ENCODE measurements around the gene DYNLRB1. TPM values are rescaled to one million over a fixed set of nuclear protein-coding genes. Genes with fewer than 3 reads are reported as not detected.

DYNLRB1 gene
- total and polyA plus RNA-seq, 2 of the 13 experiments (the other 11 are each of a cell fraction or from before 2014, with no cell fraction given): 140 to 244 TPM

GRCh38 chr20:34546751-34547181, 30.5 kb downstream of the DYNLRB1 start:
- POLR2A ChIA-PET: no interaction called here
- intact Hi-C loops (cut with micrococcal nuclease; ENCODE audit: unreplicated experiment): no loop called here
- in situ Hi-C loops (cut with HindIII; ENCODE audit: extremely low pct_ligation_motif_present, low pct_unique_long_range_greater_than_20kb): no loop called here
- no peak overlapping the region for H2AFZ ChIP-seq (ENCODE audit: low read length)
- peaks cover 29% of the 10 kb centered on the region for H3K4me1 ChIP-seq (ENCODE audit: insufficient read depth, low read length)
- no peak overlapping the region for H3K4me2 ChIP-seq (ENCODE audit: low read depth, low read length)
- no peak for FAIRE-seq
- H3K79me2 ChIP-seq (ENCODE audit: insufficient read depth, low read length): no peaks in the 10 kb centered on the region
- DNase-seq (ENCODE audit: low spot score): no peak
- H3K9ac ChIP-seq (ENCODE audit: insufficient read depth, low read depth, low read length): no peak overlapping the region
- no peak; the same call in 2 of the 3 replicates for ATAC-seq
- no peak overlapping the region for H3K27ac ChIP-seq (ENCODE audit: extremely low read length, insufficient read depth, low read length)
- WGBS (ENCODE audit: low lambda C conversion rate): 89% methylated on average over 11 of the region's 11 CpGs
- no peaks in the 10 kb centered on the region for H3K27me3 ChIP-seq (ENCODE audit: control insufficient read depth in 1 of 2, insufficient read depth in 2 of 2, low read length in 2 of 2)
- no peaks in the 10 kb centered on the region for H4K20me1 ChIP-seq (ENCODE audit: insufficient read depth, low read length)
- no peaks in the 10 kb centered on the region for H3K9me3 ChIP-seq (ENCODE audit: low read length)
- H3K4me3 ChIP-seq (replicated peaks in 1 of 3; ENCODE audit: insufficient read depth in 1 of 3, low read depth in 2 of 3, low read length in 3 of 3): no peak overlapping the region
- no peak for TF ChIP-seq ZBTB20 (CRISPR knock-in tag; IDR thresholded peaks at IDR 0.05; ENCODE audit: borderline replicate concordance, low read depth)
- peak; percentile 47 for TF ChIP-seq ZNF883 (CRISPR knock-in tag; IDR thresholded peaks at IDR 0.05; ENCODE audit: not compliant biosample characterization)
- TF ChIP-seq ZNF816 (CRISPR knock-in tag; IDR thresholded peaks at IDR 0.05; ENCODE audit: borderline replicate concordance): no peak
- no peak for TF ChIP-seq RXRA (CRISPR knock-in tag; IDR thresholded peaks at IDR 0.05)
- TF ChIP-seq CBX1 (IDR thresholded peaks at IDR 0.05; ENCODE audit: low read depth): no peak
- TF ChIP-seq PRDM10 (CRISPR knock-in tag; IDR thresholded peaks at IDR 0.05; ENCODE audit: low read depth): no peak
- TF ChIP-seq STAT5B (CRISPR knock-in tag; IDR thresholded peaks at IDR 0.05): no peak
- TF ChIP-seq ZNF282 (IDR thresholded peaks at IDR 0.05; ENCODE audit: partially characterized antibody): no peak
- no peak for TF ChIP-seq TARDBP (CRISPR knock-in tag; IDR thresholded peaks at IDR 0.05)
- peaks cover 0 to 9% of the 10 kb centered on the region in 2 experiments; a peak in 1 of 5 replicates for H3K36me3 ChIP-seq (replicated peaks in 1 of 2; ENCODE audit: control insufficient read depth in 1 of 2, insufficient read depth in 2 of 2, low read length in 2 of 2)
- no TSS peak for BruUV-seq (replicated peaks)
- CTCF ChIA-PET (ENCODE audit: low intra/inter-chr PET ratio, low total read pairs): no interaction called here

All from HepG2 (cell line).